Sigmoid colon (tissue), 7 donors: Measurements from ENCODE around the gene CAT. TPM values are rescaled to one million over a fixed set of nuclear protein-coding genes. Genes with fewer than 3 reads are reported as not detected.

Experiments used
- DNase-seq: peaks from one replicate; pipeline ENCODE4 v3.0.0-alpha.2; 2019
- H3K27ac ChIP-seq, 4 donors: fragments of 200-600 bp; sonication (generic); one replicate each; pipeline ENCODE4 v1.5.1; 2016 to 2019; ENCODE audit warnings: mild to moderate bottlenecking in 1 of 4
- H3K27me3 ChIP-seq, 3 donors: fragments of 200-600 bp; sonication (generic); one replicate each; pipeline ENCODE4 v1.5.1; 2019; ENCODE audit warnings: mild to moderate bottlenecking in 1 of 3
- H3K36me3 ChIP-seq, 4 donors: fragments of 200-600 bp; sonication (generic); one replicate each; pipeline ENCODE4 v1.5.1; 2016 to 2019
- H3K4me1 ChIP-seq, 4 donors: fragments of 200-600 bp; sonication (generic); one replicate each; pipeline ENCODE4 v1.5.1; 2017 to 2019
- H3K4me3 ChIP-seq, 4 donors: fragments of 200-600 bp; sonication (generic); one replicate each; pipeline ENCODE4 v1.5.1; 2017 to 2019; ENCODE audit warnings: mild to moderate bottlenecking in 2 of 4, moderate library complexity in 1 of 4
- H3K9me3 ChIP-seq, 4 donors: fragments of 200-600 bp in 3 of 4; sonication (generic) in 3 of 4; one replicate each; pipeline versions ENCODE4 v1.5.1 to v1.6.1; 2013 to 2019
- EP300 ChIP-seq, 4 donors: sonication (generic); formaldehyde crosslinking; IDR thresholded peaks; one replicate each; pipeline ENCODE4 v1.6.1; 2017; ENCODE audit warnings: antibody characterized with exemption in 4 of 4
- POLR2A ChIP-seq, 2 donors: fragments of 450-650 bp; IDR thresholded peaks; one replicate each; pipeline ENCODE4 v1.6.1; 2016; ENCODE audit warnings: antibody characterized with exemption in 2 of 2, mild to moderate bottlenecking in 2 of 2, moderate library complexity in 2 of 2
- POLR2AphosphoS5 ChIP-seq, 4 donors: sonication (generic); formaldehyde crosslinking; IDR thresholded peaks; one replicate each; pipeline ENCODE4 v1.6.1; 2017; ENCODE audit warnings: antibody characterized with exemption in 4 of 4
- WGBS, 2 donors: extraction: QIAGEN DNeasy Blood & Tissue Kit; methylation state at CpG; one replicate each; pipeline ENCODE4 v1.1.7; 2013; 5-methylcytosine and 5-hydroxymethylcytosine counted together
- intact Hi-C: fragments of 100-400 bp; cut with DNase I; formaldehyde crosslinking; loops from one replicate; pipeline ENCODE4 v1.15.1; 2023
- polyA plus RNA-seq, 3 donors: library from polyadenylated mRNA; stranded (reverse); fragments of 200-250 nt; gene quantifications; one replicate each; pipeline ENCODE4 v1.2.3, GENCODE V29; 2013
- total RNA-seq, 4 donors: library from RNA; depleted of rRNA; stranded (reverse); fragments of >200 nt; gene quantifications; one replicate each; pipeline ENCODE4 v1.1.0, GENCODE V29; 2016
- TF ChIP-seq, protein P1 (sequence below), 4 experiments: fragments of 450-650 bp in 3 of 4; fragments of 200-600 bp in 1 of 4; IDR thresholded peaks; one replicate each; pipeline ENCODE4 v1.5.1; 2016 to 2019; ENCODE audit warnings: antibody characterized with exemption in 4 of 4, mild to moderate bottlenecking in 3 of 4, moderate library complexity in 2 of 4
- donor health status: healthy with polysubstance abuse.
- donor health status: Bipolar disorder and iron deficiency.
- donor health status: healthy.

Gene CAT
- total and polyA plus RNA-seq, 7 donors = 64.1 to 164 (median 87.5) TPM

GRCh38 chr11:34432822-34433221, 5.9 kb upstream of the CAT start:
- DNase-seq = no peak
- Histone ChIP-seq H3K4me3 (no peak overlapping the region), H3K27ac (no peak overlapping the region), H3K9me3 (no peaks in the 10 kb centered on the region), H3K27me3 (no peaks in the 10 kb centered on the region), H3K4me1 (peaks cover 0 to 5% (median 2%) of the 10 kb centered on the region in 4 donors), H3K36me3 (no peaks in the 10 kb centered on the region)
- 71 to 86% methylated on average over 5 of the region's 5 CpGs for WGBS, 2 donors
- TF ChIP-seq, protein P1, sequence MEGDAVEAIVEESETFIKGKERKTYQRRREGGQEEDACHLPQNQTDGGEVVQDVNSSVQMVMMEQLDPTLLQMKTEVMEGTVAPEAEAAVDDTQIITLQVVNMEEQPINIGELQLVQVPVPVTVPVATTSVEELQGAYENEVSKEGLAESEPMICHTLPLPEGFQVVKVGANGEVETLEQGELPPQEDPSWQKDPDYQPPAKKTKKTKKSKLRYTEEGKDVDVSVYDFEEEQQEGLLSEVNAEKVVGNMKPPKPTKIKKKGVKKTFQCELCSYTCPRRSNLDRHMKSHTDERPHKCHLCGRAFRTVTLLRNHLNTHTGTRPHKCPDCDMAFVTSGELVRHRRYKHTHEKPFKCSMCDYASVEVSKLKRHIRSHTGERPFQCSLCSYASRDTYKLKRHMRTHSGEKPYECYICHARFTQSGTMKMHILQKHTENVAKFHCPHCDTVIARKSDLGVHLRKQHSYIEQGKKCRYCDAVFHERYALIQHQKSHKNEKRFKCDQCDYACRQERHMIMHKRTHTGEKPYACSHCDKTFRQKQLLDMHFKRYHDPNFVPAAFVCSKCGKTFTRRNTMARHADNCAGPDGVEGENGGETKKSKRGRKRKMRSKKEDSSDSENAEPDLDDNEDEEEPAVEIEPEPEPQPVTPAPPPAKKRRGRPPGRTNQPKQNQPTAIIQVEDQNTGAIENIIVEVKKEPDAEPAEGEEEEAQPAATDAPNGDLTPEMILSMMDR (IDR thresholded peaks at IDR 0.05) = no peak
- no peak for TF ChIP-seq POLR2AphosphoS5 (IDR thresholded peaks at IDR 0.05)
- no peak for TF ChIP-seq POLR2A (IDR thresholded peaks at IDR 0.05)
- no peak for TF ChIP-seq EP300 (IDR thresholded peaks at IDR 0.05)
- intact Hi-C loops = loop anchor here (10.0 kb wide), 1 partner anchor 258 kb away; no protein-coding TSS in a partner anchor

DNA sequence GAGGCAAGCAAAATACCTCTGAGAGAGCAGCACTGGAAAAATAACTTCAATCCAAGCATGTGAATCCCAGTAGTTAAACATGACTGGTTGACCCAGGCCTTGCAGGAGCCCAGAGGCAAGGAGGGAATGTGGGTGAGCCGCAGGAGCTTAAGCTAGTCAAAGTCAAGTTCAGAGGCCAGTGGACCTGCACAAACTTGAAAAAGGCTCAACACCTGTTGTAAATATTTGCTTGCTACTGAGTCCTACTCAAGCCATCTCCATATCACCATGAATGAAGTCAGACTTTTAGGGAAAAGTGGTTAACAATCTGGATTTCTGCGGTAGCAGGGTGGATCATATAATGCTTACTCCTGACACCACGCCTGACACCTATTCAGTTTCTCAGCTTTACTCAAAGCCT, 4.8 kb upstream of the CAT start:
- no peaks in the 10 kb centered on the region for H3K36me3 ChIP-seq
- no peaks in the 10 kb centered on the region for H3K27me3 ChIP-seq
- intact Hi-C loops = loop anchor here (10.0 kb wide), 1 partner anchor 259 kb away; no protein-coding TSS in a partner anchor
- H3K4me3 ChIP-seq = no peak overlapping the region
- no peak overlapping the region for H3K27ac ChIP-seq
- H3K9me3 ChIP-seq = no peaks in the 10 kb centered on the region
- no peak for DNase-seq
- WGBS, 2 donors = 88 to 95% methylated on average over 3 of the region's 3 CpGs
- TF ChIP-seq POLR2AphosphoS5 (IDR thresholded peaks at IDR 0.05) (no peak), POLR2A (IDR thresholded peaks at IDR 0.05) (no peak), EP300 (IDR thresholded peaks at IDR 0.05) (no peak)
- TF ChIP-seq, protein P1 (IDR thresholded peaks at IDR 0.05) = no peak
- H3K4me1 ChIP-seq = peaks cover 0 to 9% (median 4%) of the 10 kb centered on the region in 4 donors

- intact Hi-C loops = loop anchor here (2.0 to 10.0 kb wide), 2 partner anchors 263 to 387 kb away; partner anchors contain the start of gene CAPRIN1
- peak overlapping the region in 2 of 4 donors; percentile 90 to 97 for H3K27ac ChIP-seq
- WGBS, 2 donors = 71 to 90% methylated on average over 2 of the region's 2 CpGs
Measured at GRCh38 chr11:34437224-34438125, 1.3 kb upstream of the CAT start.

GRCh38 chr11:34439610-34440198, 970 bp downstream of the CAT start:
- intact Hi-C loops = loop anchor here (1.0 to 10.0 kb wide), 4 partner anchors 80 to 389 kb away; partner anchors contain the start of genes CAPRIN1 and NAT10
- TF ChIP-seq POLR2AphosphoS5 (IDR thresholded peaks at IDR 0.05) (no peak), EP300 (IDR thresholded peaks at IDR 0.05) (no peak), POLR2A (IDR thresholded peaks at IDR 0.05) (no peak)
- TF ChIP-seq, protein P1 (IDR thresholded peaks at IDR 0.05) = no peak
- Histone ChIP-seq H3K36me3 (no peaks in the 10 kb centered on the region), H3K9me3 (no peaks in the 10 kb centered on the region), H3K4me3 (peak overlapping the region; percentile 67 to 90 (median 88)), H3K4me1 (peaks cover 0 to 36% (median 19%) of the 10 kb centered on the region in 4 donors), H3K27ac (peak overlapping the region; percentile 90 to 97 (median 92)), H3K27me3 (no peaks in the 10 kb centered on the region)
- no peak for DNase-seq
- WGBS, 2 donors = 8 to 18% methylated on average over 8 of the region's 8 CpGs

More at GRCh38 chr11:34437224-34438125, 1.3 kb upstream of the CAT start:
- H3K9me3 ChIP-seq = no peaks in the 10 kb centered on the region
- no peaks in the 10 kb centered on the region for H3K27me3 ChIP-seq
- H3K4me3 ChIP-seq = peak overlapping the region in 2 of 4 donors; percentile 89 to 90
- no peaks in the 10 kb centered on the region for H3K36me3 ChIP-seq
- no peak for TF ChIP-seq EP300 (IDR thresholded peaks at IDR 0.05)
- TF ChIP-seq POLR2A (IDR thresholded peaks at IDR 0.05) = no peak
- TF ChIP-seq, protein P1 (IDR thresholded peaks at IDR 0.05) = no peak
- no peak for TF ChIP-seq POLR2AphosphoS5 (IDR thresholded peaks at IDR 0.05)
- H3K4me1 ChIP-seq = peaks cover 0 to 25% (median 19%) of the 10 kb centered on the region in 4 donors
- DNase-seq = no peak
